HepG2 (cell line): Measurements from ENCODE around the gene B3GNT8. TPM values are rescaled to one million over a fixed set of nuclear protein-coding genes. Genes with fewer than 3 reads are reported as not detected.

ENCODE experiments used
- ASH2L ChIP-seq: fragments of 300-600, 200-600 bp; sonication (generic); IDR thresholded peaks from 2 replicates; pipeline ENCODE4 v1.7.0; 2017; ENCODE audit warnings: low read depth, mild to moderate bottlenecking, moderate library complexity, mixed read lengths, low read length; ENCODE audit not compliant: insufficient read length
- ATM ChIP-seq: fragments of 450-650 bp; IDR thresholded peaks from 2 replicates; pipeline ENCODE4 v1.7.1; 2017; ENCODE audit warnings: mild to moderate bottlenecking, borderline replicate concordance
- CCAR2 ChIP-seq: fragments of 200-400 bp; formaldehyde crosslinking; optimal IDR thresholded peaks from 2 replicates; pipeline ENCODE3; 2018; ENCODE audit warnings: low read depth, mild to moderate bottlenecking, low read length, moderate library complexity
- FOXA3 ChIP-seq: IDR thresholded peaks from 2 replicates; pipeline ENCODE4 v1.6.1; 2016; ENCODE audit warnings: missing genetic modification reagents, missing compliant biosample characterization
- HOXA9 ChIP-seq: sonication (generic); formaldehyde crosslinking; IDR thresholded peaks from 2 replicates; pipeline ENCODE4 v1.8.1; 2022; ENCODE audit warnings: missing genetic modification reagents, mild to moderate bottlenecking, moderate library complexity, borderline replicate concordance
- JUND ChIP-seq: sonication (generic); formaldehyde crosslinking; IDR thresholded peaks from 2 replicates; pipeline ENCODE4 v1.8.0; 2022; ENCODE audit warnings: mild to moderate bottlenecking, missing genetic modification reagents
- MED1 ChIP-seq: sonication (generic); formaldehyde crosslinking; IDR thresholded peaks from 2 replicates; pipeline ENCODE4 v1.4.0; 2020; ENCODE audit warnings: missing genetic modification reagents
- SALL2 ChIP-seq: sonication (generic); formaldehyde crosslinking; IDR thresholded peaks from 2 replicates; pipeline ENCODE4 v1.8.1; 2023; ENCODE audit warnings: mild to moderate bottlenecking, missing genetic modification reagents, inconsistent platforms
- SMAD9 ChIP-seq: sonication (generic); formaldehyde crosslinking; IDR thresholded peaks from 2 replicates; pipeline ENCODE4 v1.5.1; 2020; ENCODE audit warnings: mild to moderate bottlenecking, missing genetic modification reagents
- ZNF235 ChIP-seq: sonication (generic); formaldehyde crosslinking; IDR thresholded peaks from 2 replicates; pipeline ENCODE4 v1.8.1; 2023; ENCODE audit warnings: mild to moderate bottlenecking, missing genetic modification reagents, borderline replicate concordance
- ZNF383 ChIP-seq: sonication (generic); formaldehyde crosslinking; IDR thresholded peaks from 2 replicates; pipeline ENCODE4 v1.4.0; 2020; ENCODE audit warnings: missing genetic modification reagents, mild to moderate bottlenecking, borderline replicate concordance
- ZNF496 ChIP-seq: sonication (generic); formaldehyde crosslinking; IDR thresholded peaks from 2 replicates; pipeline ENCODE4 v1.8.1; 2023; ENCODE audit warnings: mild to moderate bottlenecking, moderate library complexity, missing genetic modification reagents; ENCODE audit not compliant: insufficient replicate concordance
- ZNF629 ChIP-seq: sonication (generic); formaldehyde crosslinking; conservative IDR thresholded peaks from 2 replicates; pipeline ENCODE4 v1.5.0; 2020; ENCODE audit warnings: missing genetic modification reagents
- ZNF768 ChIP-seq: sonication (generic); formaldehyde crosslinking; IDR thresholded peaks from 2 replicates; pipeline ENCODE4 v1.4.0; 2020; ENCODE audit warnings: missing genetic modification reagents
- ZSCAN22 ChIP-seq: sonication (generic); formaldehyde crosslinking; IDR thresholded peaks from 2 replicates; pipeline ENCODE4 v1.4.0; 2020; ENCODE audit warnings: mild to moderate bottlenecking, missing genetic modification reagents
- polyA plus RNA-seq, 8 experiments: library from polyadenylated mRNA; depleted of rRNA in 3 of 8; stranded (reverse) in 7 of 8; unstranded in 1 of 8; fragments of >200 nt; fragmentation: Illumina TruSeq in 4 of 8; extraction: Trizol in 4 of 8; gene quantifications; 2 replicates each; pipeline versions ENCODE4 v1.2.1 to v1.2.3, GENCODE V29; 2011 to 2016; ENCODE audit warnings: low read depth in 4 of 8, missing spikeins in 1 of 8, mixed read lengths in 1 of 8; ENCODE audit not compliant: insufficient read depth in 1 of 8
- total RNA-seq, 5 experiments: library from RNA; depleted of rRNA; stranded (reverse); fragments of >200 nt; fragmentation: Illumina TruSeq; extraction: Trizol; gene quantifications; 2 replicates each; pipeline ENCODE4 v1.2.3, GENCODE V29; 2016; ENCODE audit warnings: low read depth in 1 of 5
- TF ChIP-seq, protein P1 (sequence below): sonication (generic); formaldehyde crosslinking; IDR thresholded peaks from 2 replicates; pipeline ENCODE4 v1.5.0; 2020; ENCODE audit warnings: missing genetic modification reagents
- TF ChIP-seq, protein P2 (sequence below): sonication (generic); formaldehyde crosslinking; conservative IDR thresholded peaks from 2 replicates; pipeline ENCODE4 v1.4.0; 2020; ENCODE audit warnings: missing genetic modification reagents
- TF ChIP-seq, protein P3 (sequence below): sonication (generic); formaldehyde crosslinking; IDR thresholded peaks from 2 replicates; pipeline ENCODE4 v1.5.1; 2020; ENCODE audit warnings: mild to moderate bottlenecking, missing genetic modification reagents, moderate library complexity
- TF ChIP-seq, protein P4 (sequence below): sonication (generic); formaldehyde crosslinking; IDR thresholded peaks from 2 replicates; pipeline ENCODE4 v1.9.0; 2022; ENCODE audit warnings: low read depth, missing genetic modification reagents
- TF ChIP-seq, protein P5 (sequence below): IDR thresholded peaks from 2 replicates; pipeline ENCODE4 v1.6.1; 2012; ENCODE audit warnings: low read depth, low read length, improper control_type of control experiment

Gene B3GNT8
- total and polyA plus RNA-seq, 2 of the 13 experiments (the other 11 are each of a cell fraction or from before 2014, with no cell fraction given) = 0.26 to 1.9 TPM

DNA sequence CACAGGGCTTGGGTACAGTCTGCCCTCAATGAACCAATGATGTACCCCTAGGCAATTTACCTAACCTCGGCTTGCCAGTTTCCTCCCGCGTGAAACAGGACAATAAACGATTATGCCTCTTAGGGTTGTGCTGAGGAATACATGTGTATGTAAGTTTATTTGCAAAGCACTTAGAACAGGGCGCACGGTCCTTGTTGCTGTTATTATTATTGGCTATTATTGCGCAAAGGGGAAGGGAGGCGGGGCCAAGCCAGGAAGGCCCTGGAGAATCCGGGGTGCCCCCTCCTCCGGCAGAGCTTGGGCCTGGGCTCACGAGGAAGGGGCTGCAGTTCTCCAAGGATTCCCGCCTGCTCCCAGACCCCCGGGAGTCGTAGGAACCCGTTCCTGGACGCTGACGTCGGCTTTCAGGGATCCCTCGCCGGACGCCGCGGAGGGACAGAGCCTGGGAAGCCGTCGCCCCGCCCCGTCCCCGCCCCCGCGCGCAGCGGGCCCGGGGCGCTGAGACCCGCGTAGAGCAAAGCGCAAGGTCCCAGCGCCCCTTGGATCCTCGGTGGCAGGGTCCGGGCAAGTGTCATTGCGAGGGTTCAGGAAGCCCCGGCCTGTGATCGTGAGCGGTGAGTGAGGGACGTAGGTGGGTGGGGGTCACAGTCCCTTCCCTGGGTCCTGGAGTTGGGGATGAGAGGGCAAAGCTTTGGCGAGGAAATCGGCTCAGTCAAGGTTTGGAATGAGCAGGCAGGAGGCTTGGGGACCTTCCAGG lies 50.8 kb downstream of the B3GNT8 start, which contains the start of gene TMEM91 (continued):
- TF ChIP-seq ASH2L = peak; percentile 27
- TF ChIP-seq, protein P1, sequence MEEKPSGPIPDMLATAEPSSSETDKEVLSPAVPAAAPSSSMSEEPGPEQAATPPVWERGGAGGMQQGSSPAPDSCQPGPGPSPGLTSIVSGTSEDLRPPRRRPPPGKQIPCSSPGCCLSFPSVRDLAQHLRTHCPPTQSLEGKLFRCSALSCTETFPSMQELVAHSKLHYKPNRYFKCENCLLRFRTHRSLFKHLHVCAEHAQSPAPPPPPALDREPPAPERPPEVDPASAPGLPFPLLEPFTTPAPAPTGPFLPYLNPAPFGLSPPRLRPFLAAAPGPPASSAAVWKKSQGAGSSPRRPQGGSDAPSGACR = no peak
- TF ChIP-seq ZNF235 (CRISPR knock-in tag) = no peak
- TF ChIP-seq, protein P2, sequence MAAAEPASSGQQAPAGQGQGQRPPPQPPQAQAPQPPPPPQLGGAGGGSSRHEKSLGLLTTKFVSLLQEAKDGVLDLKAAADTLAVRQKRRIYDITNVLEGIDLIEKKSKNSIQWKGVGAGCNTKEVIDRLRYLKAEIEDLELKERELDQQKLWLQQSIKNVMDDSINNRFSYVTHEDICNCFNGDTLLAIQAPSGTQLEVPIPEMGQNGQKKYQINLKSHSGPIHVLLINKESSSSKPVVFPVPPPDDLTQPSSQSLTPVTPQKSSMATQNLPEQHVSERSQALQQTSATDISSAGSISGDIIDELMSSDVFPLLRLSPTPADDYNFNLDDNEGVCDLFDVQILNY (CRISPR knock-in tag) = no peak
- TF ChIP-seq ATM = no peak
- no peak for TF ChIP-seq ZNF629 (CRISPR knock-in tag)
- no peak for TF ChIP-seq MED1 (CRISPR knock-in tag)
- TF ChIP-seq HOXA9 (CRISPR knock-in tag) = no peak
- TF ChIP-seq, protein P3, sequence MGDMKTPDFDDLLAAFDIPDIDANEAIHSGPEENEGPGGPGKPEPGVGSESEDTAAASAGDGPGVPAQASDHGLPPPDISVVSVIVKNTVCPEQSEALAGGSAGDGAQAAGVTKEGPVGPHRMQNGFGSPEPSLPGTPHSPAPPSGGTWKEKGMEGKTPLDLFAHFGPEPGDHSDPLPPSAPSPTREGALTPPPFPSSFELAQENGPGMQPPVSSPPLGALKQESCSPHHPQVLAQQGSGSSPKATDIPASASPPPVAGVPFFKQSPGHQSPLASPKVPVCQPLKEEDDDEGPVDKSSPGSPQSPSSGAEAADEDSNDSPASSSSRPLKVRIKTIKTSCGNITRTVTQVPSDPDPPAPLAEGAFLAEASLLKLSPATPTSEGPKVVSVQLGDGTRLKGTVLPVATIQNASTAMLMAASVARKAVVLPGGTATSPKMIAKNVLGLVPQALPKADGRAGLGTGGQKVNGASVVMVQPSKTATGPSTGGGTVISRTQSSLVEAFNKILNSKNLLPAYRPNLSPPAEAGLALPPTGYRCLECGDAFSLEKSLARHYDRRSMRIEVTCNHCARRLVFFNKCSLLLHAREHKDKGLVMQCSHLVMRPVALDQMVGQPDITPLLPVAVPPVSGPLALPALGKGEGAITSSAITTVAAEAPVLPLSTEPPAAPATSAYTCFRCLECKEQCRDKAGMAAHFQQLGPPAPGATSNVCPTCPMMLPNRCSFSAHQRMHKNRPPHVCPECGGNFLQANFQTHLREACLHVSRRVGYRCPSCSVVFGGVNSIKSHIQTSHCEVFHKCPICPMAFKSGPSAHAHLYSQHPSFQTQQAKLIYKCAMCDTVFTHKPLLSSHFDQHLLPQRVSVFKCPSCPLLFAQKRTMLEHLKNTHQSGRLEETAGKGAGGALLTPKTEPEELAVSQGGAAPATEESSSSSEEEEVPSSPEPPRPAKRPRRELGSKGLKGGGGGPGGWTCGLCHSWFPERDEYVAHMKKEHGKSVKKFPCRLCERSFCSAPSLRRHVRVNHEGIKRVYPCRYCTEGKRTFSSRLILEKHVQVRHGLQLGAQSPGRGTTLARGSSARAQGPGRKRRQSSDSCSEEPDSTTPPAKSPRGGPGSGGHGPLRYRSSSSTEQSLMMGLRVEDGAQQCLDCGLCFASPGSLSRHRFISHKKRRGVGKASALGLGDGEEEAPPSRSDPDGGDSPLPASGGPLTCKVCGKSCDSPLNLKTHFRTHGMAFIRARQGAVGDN = peak; percentile 84
- TF ChIP-seq CCAR2 = no peak
- TF ChIP-seq, protein P4, sequence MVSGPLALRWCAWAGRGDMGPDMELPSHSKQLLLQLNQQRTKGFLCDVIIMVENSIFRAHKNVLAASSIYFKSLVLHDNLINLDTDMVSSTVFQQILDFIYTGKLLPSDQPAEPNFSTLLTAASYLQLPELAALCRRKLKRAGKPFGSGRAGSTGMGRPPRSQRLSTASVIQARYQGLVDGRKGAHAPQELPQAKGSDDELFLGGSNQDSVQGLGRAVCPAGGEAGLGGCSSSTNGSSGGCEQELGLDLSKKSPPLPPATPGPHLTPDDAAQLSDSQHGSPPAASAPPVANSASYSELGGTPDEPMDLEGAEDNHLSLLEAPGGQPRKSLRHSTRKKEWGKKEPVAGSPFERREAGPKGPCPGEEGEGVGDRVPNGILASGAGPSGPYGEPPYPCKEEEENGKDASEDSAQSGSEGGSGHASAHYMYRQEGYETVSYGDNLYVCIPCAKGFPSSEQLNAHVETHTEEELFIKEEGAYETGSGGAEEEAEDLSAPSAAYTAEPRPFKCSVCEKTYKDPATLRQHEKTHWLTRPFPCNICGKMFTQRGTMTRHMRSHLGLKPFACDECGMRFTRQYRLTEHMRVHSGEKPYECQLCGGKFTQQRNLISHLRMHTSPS (CRISPR knock-in tag) = no peak
- TF ChIP-seq ZNF768 (CRISPR knock-in tag) = no peak
- no peak for TF ChIP-seq FOXA3 (CRISPR knock-in tag)
- TF ChIP-seq ZNF496 (CRISPR knock-in tag) = no peak
- no peak for TF ChIP-seq ZSCAN22 (CRISPR knock-in tag)
- no peak for TF ChIP-seq ZNF383 (CRISPR knock-in tag)
- TF ChIP-seq JUND (CRISPR knock-in tag) = peak; percentile 23; the same call in 1 of the 2 replicates
- TF ChIP-seq, protein P5, sequence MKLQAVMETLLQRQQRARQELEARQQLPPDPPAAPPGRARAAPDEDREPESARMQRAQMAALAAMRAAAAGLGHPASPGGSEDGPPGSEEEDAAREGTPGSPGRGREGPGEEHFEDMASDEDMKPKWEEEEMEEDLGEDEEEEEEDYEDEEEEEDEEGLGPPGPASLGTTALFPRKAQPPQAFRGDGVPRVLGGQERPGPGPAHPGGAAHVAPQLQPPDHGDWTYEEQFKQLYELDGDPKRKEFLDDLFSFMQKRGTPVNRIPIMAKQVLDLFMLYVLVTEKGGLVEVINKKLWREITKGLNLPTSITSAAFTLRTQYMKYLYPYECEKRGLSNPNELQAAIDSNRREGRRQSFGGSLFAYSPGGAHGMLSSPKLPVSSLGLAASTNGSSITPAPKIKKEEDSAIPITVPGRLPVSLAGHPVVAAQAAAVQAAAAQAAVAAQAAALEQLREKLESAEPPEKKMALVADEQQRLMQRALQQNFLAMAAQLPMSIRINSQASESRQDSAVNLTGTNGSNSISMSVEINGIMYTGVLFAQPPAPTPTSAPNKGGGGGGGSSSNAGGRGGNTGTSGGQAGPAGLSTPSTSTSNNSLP = no peak
- no peak for TF ChIP-seq SALL2 (CRISPR knock-in tag)
- no peak for TF ChIP-seq SMAD9 (CRISPR knock-in tag)
